ENCODE measurements around the gene D2HGDH. TPM values are rescaled to one million over a fixed set of nuclear protein-coding genes. Genes with fewer than 3 reads are reported as not detected.
"Not testable (repeated sequence)": the region's sequence is repeated elsewhere in the genome, so short reads cannot be mapped to it uniquely, and the experiment has no call there.

D2HGDH gene
- total and polyA plus RNA-seq, 4 donors, result 12.2 to 45.3 (median 27.2) TPM

GRCh38 chr2:241798631-241799521 is 64.4 kb downstream of the D2HGDH start:
- no peak overlapping the region for H3K9ac ChIP-seq (ENCODE audit: insufficient read depth in 1 of 2, low read length in 2 of 2)
- peaks cover 2 to 9% (median 8%) of the 10 kb centered on the region in 3 donors for H3K27me3 ChIP-seq (ENCODE audit: control insufficient read depth in 3 of 3, insufficient read depth in 3 of 3, low read length in 2 of 3)
- DNase-seq, result no peak
- H3K36me3 ChIP-seq (ENCODE audit: control insufficient read depth in 4 of 4, insufficient read depth in 4 of 4, low read length in 4 of 4), result no peaks in the 10 kb centered on the region
- WGBS, 2 donors, result 93% methylated on average over 21 of the region's 21 CpGs
- TF ChIP-seq, protein P1, sequence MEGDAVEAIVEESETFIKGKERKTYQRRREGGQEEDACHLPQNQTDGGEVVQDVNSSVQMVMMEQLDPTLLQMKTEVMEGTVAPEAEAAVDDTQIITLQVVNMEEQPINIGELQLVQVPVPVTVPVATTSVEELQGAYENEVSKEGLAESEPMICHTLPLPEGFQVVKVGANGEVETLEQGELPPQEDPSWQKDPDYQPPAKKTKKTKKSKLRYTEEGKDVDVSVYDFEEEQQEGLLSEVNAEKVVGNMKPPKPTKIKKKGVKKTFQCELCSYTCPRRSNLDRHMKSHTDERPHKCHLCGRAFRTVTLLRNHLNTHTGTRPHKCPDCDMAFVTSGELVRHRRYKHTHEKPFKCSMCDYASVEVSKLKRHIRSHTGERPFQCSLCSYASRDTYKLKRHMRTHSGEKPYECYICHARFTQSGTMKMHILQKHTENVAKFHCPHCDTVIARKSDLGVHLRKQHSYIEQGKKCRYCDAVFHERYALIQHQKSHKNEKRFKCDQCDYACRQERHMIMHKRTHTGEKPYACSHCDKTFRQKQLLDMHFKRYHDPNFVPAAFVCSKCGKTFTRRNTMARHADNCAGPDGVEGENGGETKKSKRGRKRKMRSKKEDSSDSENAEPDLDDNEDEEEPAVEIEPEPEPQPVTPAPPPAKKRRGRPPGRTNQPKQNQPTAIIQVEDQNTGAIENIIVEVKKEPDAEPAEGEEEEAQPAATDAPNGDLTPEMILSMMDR (IDR thresholded peaks at IDR 0.05; ENCODE audit: control extremely low read depth, extremely low read depth), result no peak
- H3K4me3 ChIP-seq, result no peak overlapping the region
- peaks cover 0 to 10% (median 4%) of the 10 kb centered on the region in 5 donors for H3K4me1 ChIP-seq (ENCODE audit: control insufficient read depth in 5 of 5, insufficient read depth in 5 of 5, low read length in 5 of 5)
- ATAC-seq (ENCODE audit: insufficient read depth, low FRiP score), result no peak
- H3K9me3 ChIP-seq (ENCODE audit: control insufficient read depth in 4 of 4, insufficient read depth in 3 of 4, low read length in 3 of 4), result no peaks in the 10 kb centered on the region
- no peak overlapping the region for H3K27ac ChIP-seq (ENCODE audit: low read depth in 1 of 2, low read length in 1 of 2)

DNA sequence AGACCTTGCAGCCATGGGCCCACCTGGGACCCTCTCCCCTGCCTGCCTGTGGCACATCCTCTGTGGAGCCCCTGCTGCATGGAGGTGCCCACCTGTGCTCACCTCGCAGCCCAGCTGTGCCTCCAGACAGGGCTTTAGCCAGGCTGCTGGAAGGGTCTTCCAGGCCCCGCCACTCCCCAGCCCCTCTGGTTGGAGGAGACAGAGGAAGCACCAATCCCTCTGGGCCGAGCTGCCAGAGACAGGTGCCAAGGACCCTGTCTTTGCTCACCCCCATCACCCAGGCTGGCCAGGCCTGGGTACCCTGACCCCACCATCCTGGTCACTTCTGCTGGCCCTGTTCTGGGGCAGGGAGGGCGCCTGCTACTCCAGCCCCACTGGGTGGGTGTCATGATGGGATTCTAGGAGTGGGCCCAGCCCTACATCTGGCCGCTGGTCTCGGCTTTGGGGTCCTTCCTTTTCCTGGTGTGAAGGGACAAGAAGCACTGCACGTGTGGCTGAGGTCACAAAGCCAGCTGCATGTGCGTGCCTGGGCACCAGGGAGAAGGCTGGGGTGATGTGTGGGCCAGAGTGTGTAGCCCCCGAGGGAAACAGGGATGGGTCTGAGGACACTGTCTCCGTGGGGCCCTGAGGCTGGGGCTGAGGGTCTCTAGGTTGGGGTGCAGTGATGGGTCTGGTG is 65.2 kb downstream of the D2HGDH start:
- Histone ChIP-seq H3K4me3 (no peak overlapping the region), H3K27me3 (ENCODE audit: control insufficient read depth in 3 of 3, insufficient read depth in 3 of 3, low read length in 2 of 3) (peaks cover 2 to 12% (median 9%) of the 10 kb centered on the region in 3 donors), H3K27ac (ENCODE audit: low read depth in 1 of 2, low read length in 1 of 2) (no peak overlapping the region), H3K9me3 (ENCODE audit: control insufficient read depth in 4 of 4, insufficient read depth in 3 of 4, low read length in 3 of 4) (no peaks in the 10 kb centered on the region), H3K36me3 (ENCODE audit: control insufficient read depth in 4 of 4, insufficient read depth in 4 of 4, low read length in 4 of 4) (no peaks in the 10 kb centered on the region), H3K4me1 (ENCODE audit: control insufficient read depth in 5 of 5, insufficient read depth in 5 of 5, low read length in 5 of 5) (peaks cover 0 to 18% (median 4%) of the 10 kb centered on the region in 5 donors), H3K9ac (ENCODE audit: insufficient read depth in 1 of 2, low read length in 2 of 2) (no peak overlapping the region)
- TF ChIP-seq, protein P1 (IDR thresholded peaks at IDR 0.05; ENCODE audit: control extremely low read depth, extremely low read depth), result no peak
- no peak for DNase-seq
- ATAC-seq (ENCODE audit: insufficient read depth, low FRiP score), result no peak
- 84 to 85% methylated on average over 9 to 10 of the region's 10 CpGs for WGBS, 2 donors

DNA sequence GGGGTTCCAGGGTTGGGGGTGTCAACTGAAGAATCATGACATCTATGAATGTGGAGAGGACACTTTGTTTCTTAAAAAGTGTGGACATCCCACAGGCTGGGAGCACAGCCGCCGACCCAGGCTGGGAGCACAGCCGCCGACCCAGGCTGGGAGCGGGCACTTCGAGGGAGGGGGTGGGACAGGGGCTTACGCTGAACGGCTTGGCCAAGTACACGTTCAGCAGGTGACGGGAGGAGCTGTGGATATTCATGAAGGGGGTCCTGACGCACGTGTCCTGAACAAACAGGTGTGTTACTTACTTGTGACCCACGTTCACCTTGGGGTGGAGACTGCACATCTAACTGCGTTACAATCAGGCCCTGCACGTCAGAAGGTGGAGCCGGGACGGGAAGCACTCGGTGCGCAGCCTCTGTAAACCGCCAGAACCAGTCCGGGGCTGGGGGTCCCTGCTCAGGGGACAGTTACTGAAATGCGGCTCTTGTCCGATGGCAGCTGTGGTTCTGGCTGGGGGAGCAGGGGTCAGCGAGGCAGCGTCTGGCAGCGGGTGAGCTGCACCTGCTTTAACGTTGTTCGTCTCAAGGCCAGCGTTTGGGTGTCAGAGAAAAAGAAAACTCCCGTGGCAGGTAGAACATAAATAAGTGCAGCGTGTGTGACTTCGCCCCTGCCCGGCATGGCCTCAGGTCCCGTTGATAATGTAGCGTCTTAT is 65.9 kb downstream of the D2HGDH start:
- not testable (repeated sequence) for ATAC-seq (ENCODE audit: insufficient read depth, low FRiP score); H3K27ac ChIP-seq (ENCODE audit: low read depth in 1 of 2, low read length in 1 of 2); H3K4me3 ChIP-seq; H3K9me3 ChIP-seq (ENCODE audit: control insufficient read depth in 4 of 4, insufficient read depth in 3 of 4, low read length in 3 of 4); H3K36me3 ChIP-seq (ENCODE audit: control insufficient read depth in 4 of 4, insufficient read depth in 4 of 4, low read length in 4 of 4); H3K9ac ChIP-seq (ENCODE audit: insufficient read depth in 1 of 2, low read length in 2 of 2)
- Histone ChIP-seq H3K27me3 (ENCODE audit: control insufficient read depth in 3 of 3, insufficient read depth in 3 of 3, low read length in 2 of 3) (peaks cover 2 to 12% (median 9%) of the 10 kb centered on the region in 3 donors), H3K4me1 (ENCODE audit: control insufficient read depth in 5 of 5, insufficient read depth in 5 of 5, low read length in 5 of 5) (peaks cover 0 to 21% (median 8%) of the 10 kb centered on the region in 5 donors)
- 77 to 86% methylated on average over 35 of the region's 35 CpGs for WGBS, 2 donors
- peak in 1 of 3 donors; percentile 10 for DNase-seq

Measured in lung (tissue), 12 donors.